GM21526 (cell line): Measurements from ENCODE around the gene TENT5A.

ENCODE experiments used
- ATAC-seq: cut with Tn5 transposase; IDR thresholded peaks from one replicate; pipeline ENCODE4 v1.9.1; 2021; ENCODE audit warnings: moderate library complexity; ENCODE audit not compliant: unreplicated experiment, low FRiP score

TENT5A gene

DNA sequence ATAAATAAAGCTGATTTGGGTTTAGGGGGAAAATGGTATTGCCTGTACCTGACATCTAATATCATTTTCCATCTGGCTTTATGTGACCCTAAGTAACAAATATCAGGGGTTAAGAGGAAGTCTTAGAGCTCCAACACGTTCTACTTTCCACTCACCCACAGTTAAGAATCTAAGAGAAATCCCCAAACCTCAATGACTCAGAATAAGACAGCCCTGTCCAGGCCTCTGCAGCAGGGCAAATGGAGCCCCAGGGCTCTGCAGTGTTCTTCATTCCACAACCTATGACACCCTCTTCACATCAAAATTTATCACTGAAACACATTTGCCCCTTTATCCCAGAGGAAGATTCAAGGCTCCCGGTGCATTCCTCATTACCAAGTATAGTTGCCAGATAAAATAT is 20.3 kb upstream of the TENT5A start:
- peak; percentile 98 for ATAC-seq

DNA sequence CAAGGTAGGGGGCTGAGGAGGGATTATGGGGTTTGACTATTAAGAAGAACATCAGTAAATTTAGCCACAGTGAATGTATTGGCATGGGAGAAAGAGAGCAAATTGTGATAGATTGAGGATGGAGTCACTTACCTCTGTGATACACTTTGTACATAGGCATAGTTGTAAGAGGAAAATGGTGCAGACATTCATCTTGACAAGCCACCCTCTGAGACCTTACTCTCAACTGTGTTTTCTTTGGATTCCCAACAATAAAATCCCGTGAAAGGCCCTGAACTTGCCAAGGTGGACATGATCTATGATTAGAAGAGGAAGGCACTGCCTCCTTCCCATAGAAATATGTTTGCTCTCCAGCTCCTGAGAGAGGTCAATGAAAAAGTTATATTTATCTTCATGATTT is 18.6 kb upstream of the TENT5A start:
- ATAC-seq = no peak

DNA sequence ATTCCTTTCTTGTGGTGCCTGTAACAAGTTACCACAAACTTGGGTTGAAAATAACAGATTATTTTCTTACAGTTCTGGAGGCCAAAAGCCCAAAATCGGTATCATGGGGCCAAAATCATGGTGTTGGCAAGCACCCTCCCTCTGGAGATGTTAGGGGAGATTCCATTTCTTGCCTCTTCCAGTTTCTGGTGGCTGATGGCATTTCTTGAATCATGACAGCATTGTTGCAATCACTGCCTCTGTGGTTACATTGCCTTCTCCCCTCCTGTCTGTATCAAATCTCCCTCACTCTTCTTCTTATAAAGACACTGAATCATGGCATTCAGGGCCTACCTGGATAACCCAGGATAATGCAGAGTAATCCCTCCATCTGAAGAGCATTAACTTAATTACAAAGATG is 17.9 kb upstream of the TENT5A start:
- no peak for ATAC-seq

DNA sequence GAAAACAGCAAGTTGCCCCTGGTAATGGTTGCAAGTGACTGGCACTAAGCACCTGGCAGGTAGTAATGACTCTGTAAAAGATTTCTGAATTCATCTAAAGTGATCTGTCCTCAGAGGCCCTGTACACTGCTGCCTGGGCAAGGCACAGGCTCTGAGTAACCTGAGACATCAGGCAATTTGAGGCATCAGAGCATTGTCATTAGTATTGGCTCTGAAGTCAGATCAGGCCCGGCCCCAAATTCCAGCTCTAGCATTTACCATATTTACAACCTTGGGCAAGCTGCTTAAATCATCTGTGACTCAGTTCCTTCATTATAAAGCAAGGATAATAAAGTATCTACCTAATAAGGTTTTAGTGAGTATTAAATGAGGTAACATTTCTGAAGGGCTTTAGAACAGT is 17.3 kb upstream of the TENT5A start:
- no peak for ATAC-seq

DNA sequence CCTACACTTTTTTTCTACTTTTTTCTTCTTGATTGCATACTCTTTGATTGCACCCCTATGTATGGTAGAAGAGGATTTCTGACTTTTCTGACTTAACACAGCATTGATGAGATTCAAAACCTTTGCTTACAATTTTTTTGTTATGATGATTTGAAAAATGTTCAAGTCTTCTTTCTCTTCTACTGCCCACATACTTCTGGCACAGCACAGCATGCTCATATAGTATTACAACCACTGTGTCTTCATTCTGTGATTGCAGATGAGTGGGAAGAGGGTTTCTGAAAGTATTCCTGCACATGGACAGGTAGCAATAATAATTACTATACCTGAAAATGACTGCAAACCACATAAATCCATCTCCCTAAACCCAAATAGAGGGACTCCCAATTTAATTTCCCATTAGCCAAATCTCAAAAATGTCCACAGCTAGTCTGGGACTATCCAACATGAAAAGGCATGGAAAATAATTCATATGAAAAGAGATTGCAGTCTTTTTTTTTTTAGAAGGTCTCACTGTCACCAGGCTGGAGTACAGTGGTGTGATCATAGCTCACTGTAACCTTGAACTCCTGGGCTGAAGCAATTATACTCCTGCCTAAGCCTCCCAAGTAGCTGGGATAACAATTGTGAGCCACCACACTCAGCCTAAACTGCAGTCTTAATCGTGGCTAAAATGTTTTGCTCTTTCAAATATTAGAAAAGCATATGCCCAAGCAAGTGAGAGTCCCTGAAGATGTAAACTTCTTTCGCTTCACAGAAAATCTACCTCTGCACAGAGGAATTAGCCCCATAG is 15.9 kb upstream of the TENT5A start:
- no peak for ATAC-seq

DNA sequence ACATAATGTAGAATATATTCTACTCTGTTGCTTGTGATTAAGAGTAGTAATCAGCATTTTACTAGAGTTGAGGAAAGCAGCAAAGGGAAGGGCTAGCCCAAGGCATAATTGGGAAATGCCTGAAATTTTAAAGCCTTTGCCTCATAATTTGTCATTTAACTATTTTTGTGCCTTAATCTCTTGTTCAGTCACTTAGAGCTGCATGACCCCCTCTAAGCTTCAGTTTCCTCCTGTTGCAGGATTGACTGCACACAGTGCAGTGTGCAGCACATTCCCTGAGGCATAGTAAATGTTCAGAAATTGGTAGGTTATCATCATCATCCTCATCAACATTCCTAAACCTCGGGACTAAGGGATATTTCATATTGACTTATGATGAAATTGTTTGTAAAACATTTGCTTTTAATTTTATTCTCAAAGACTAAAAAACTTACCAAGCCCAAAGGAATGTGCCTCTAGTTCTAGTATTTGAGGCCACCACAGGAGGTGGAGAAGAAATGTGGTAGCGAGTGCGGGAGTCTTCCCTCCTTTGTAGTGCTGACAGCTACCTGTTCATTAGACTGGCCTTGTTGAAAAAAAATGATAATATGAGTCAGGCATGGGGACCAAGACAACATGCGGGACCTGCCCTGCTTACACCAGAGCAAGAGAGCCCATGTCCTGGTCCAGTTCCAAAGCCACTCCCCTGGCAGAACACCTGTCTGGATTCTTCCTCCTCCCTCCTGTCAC is 14.8 kb upstream of the TENT5A start:
- ATAC-seq = no peak

DNA sequence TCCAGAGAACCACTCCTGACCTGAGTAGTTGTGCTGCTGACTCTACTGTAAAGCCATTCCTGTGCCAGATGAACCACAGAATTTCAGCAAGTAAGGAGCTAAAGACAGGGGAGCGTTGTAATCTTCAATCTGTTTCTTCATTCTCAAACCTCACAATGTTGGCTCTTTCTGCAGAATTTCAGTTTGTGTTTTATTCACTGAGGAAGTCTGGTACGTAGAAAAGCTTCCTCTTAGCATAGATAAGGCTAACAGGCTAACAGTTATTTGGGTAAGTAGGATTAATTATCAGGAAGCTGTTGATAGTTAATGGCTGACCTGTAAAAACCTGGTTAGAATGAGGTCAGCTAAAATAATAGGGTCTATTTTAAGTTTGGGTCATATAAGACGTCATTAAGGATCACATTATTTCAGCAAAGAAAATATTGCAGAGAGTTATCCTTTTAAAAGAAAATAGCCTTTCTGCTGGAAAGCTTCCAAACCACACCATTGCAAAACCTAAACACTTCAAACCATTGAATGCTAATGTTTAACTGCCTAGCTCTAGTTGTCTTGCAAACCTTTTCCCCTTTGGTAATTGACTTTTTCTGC is 14.1 kb upstream of the TENT5A start:
- no peak for ATAC-seq

DNA sequence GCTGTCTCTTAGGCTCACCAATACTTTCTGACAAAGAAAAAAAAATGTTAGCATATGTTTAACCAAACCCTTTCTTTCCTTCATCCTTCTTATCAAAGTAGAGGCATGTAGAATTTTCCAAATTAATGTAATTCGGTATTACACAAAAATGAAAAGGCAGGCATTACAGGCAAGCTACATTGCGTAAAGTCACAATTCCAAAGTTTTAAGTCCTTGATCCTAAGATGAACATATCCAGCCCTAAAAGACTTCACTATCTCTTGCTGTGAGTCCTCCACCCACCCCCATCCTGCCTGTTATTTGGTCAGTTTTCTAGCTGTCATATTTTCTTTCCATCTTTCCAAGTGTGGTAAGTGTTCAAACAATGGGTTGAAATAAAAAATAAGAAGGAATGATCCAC is 12.1 kb upstream of the TENT5A start:
- no peak for ATAC-seq

DNA sequence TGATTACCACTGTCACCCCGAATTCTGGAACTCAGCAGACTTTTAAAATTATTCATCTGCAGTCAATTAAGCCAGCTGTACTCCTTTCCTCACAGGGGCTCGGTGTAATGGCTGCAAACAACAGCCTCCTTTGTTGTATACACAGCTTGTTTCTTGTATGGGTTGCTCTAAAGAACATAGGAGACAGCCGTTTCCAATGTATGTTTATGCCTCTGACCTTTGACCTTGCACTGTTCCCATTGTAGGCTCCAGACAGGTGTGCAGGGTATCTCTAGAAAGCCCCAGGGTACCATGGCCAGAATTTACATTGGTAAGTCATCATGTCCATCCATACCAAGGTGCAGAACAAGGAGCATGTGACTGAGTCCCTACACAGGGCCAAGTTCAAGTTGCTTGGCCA is 11.5 kb upstream of the TENT5A start:
- ATAC-seq = no peak

DNA sequence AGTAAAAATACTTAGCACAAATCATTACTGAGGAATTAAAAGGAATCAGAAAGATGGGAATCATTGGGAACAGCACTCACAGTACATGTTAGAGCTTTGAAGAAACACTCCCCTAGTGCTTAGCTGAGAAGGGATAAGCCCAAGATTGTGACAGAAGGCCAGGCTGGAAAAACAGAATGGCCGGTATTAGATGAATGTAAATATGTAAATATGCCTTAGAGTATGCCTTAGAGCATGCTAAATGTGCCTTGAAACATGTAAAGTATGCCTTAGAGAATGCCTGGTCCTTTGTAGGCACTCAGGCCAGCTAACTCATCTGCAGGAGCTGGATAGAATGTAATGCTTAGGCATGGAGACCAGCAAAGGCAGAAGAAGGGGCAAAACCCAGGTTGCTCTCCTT is 10.6 kb upstream of the TENT5A start:
- no peak for ATAC-seq

DNA sequence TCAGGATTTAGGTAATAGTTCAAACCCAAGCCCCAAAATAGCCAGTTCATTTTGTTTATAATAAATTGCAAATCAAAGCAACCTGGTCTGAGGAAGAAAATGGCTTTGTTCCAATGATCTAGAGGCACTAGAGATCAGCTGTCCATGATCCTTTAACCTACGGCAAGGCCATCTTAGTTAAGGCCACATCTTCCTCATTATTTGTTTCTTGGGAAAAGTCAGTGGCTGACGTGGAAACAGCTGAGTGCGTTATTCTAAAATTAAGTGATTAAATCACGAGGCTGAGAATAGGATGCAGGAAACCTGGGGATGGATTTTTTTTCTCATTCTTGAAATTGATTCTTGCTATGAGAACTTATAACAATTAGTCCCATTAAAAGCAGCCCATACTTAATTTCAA is 10.1 kb upstream of the TENT5A start:
- ATAC-seq = no peak

DNA sequence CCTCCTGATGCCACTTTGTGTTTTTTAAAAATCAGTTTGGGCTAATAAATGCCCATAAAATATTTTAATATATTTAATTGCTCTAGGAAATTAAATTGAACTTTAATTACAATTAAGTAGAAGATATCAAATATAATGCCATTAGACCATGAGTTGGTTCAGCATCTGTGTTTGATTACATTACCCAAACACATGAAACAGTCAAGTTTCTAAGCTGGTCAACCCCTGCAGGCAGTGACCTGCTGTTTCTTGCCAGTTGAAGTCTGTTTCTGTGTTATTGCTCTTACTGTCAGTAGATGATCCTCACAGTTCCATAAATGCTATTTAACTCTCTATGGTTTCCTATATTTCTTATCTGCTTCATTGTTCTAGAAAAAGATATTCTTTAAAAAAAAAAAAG is 9.7 kb upstream of the TENT5A start:
- ATAC-seq = no peak

DNA sequence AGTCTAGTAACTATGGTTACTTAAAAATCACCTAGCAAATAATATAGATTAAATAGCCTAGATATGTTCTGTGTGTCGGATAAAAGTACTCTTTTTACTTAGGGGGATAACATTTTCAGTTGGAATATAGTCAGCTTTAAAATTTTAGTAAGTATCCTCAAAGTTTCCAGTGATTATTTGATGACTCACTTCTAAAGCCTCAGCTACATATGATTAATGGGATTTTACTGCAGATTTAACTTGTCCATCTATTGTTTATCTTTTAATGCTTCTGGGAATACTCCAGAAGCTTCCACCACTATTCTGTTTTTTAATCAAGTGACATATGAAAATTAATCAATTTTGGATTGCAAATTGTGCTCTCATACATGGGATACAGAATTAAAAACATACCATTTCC is 8.7 kb upstream of the TENT5A start:
- no peak for ATAC-seq

DNA sequence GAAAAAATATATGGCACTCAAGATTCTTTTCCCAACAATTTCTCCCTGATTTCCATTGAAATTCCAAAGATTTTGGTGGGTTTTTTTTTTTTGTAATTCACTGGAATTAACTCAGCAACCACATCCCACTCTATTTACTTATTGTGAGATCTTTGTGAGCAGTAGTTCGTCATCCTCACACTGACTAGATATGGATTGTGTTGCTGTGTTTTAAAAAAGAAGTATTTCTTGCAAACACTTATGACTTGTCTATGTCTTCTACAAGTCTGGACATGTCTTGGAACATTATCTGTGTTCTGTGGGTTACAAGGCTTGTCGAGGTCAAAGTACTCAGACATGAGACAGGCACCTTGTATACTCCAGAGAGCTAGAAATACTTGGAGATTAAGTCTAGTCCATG is 7.3 kb upstream of the TENT5A start:
- ATAC-seq = no peak

DNA sequence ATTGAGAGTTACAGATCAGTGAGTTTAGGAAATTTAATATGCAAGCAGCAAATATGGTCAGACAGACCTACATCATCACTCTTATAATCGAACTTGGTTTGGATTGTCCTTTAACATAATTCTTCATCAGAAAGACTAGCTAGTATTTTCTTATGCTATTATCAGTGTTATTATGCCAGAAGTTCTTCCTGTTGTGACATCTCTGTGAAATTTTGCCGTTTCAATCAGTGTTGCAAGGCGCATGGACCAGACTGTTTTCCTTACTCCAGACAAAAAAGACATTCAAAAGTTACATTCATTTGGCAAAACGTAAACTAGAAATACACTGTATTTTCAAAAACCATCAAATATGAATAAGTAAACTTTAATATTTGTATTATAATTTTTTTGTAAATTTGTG is 5.7 kb upstream of the TENT5A start:
- no peak for ATAC-seq

DNA sequence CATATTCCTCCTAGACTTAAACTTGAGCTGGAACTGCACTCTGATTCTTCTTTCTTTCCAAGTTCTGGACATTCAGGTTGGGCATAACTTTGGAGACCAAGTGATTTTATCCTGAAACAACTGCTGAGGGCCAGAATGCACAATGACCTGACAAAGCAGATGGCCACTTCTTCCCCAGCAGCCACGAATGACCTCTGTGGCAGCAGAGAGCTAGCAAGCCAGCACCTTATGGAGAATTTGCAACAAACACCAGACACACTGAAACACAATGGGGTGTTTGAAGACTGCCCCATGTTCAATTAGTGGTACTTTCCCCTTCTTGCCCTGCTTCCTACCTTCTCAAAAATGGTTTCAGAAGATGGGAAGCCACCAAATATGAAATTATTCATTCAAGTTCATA is 4.2 kb upstream of the TENT5A start:
- no peak for ATAC-seq

DNA sequence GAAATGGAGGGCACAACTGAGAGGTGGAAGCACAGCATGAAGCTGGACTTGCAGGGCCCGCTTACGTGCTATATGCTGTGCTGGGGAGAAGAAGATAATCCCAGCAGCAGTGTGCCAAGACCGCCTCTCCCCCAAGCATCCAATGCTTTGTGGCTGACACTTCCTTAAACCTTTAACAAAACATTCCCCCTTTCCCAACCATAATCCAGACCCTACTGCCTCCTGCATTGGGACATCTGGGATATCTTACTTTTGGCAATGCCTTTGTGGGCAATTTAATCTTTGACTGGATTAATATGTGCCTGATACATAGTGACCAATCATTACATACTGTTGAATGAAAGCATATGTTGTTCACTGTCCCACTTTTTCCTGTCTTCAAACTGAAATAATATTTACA is 3.1 kb upstream of the TENT5A start:
- ATAC-seq = no peak

DNA sequence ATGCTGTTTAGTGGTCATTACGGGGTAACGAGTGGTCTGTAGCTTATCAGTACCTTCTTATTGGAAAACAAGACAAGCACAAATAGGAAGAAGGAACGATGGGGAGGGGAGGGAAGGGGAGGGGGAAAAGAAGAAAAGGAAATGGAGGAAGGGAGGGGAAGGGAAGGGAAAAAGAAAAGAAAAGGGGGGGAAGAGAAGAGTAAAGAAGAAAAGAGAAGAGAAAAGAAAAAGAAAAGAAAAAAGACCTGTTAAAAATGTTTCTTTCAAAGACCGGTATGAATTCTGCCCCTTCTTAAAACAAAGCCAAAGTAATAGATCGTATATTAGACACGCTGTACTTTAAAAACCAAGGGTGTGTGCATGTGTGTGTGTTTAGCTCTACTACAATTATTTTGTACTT is 2.4 kb upstream of the TENT5A start:
- no peak for ATAC-seq

DNA sequence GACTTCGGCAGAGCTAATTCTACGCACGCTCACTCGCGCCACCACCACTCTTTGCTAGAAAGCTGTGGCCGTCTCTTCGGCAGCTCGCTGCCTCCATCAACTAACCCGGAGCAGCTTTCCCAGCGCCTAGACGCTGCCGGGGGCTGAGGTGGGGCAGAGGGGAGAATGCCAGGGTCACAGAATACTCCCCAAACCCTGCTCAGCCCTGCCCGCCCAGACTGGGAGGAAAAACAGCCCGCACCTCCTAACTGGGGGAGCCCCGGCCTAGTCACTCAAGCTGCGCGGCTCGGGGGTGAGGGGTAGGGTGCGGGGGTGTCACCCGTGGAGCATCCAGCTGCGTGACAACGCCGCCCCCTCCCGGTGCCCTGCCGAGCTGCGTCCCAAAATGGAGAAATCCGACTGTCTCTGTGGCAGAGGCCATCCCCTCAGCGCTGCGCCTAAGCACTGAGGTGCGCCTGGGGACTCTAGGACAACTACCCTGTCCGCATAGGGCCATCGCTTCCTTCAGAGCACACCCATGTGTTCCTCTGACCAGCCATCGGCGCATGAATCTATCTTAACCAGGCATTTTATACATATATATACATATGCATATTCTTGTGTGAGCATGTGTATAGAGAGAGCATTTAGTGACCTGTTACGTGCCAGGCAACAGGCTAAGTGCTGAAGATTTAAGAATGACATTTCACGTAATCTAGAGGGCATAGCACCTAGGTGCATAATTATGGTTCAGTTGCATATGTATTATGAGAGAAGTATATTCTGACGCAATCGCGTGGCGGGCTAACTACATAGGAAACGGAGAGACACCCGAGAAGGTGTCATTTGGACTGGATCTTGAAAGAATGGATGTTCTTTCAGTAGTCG is 1.5 kb upstream of the TENT5A start:
- ATAC-seq = peak; percentile 49

DNA sequence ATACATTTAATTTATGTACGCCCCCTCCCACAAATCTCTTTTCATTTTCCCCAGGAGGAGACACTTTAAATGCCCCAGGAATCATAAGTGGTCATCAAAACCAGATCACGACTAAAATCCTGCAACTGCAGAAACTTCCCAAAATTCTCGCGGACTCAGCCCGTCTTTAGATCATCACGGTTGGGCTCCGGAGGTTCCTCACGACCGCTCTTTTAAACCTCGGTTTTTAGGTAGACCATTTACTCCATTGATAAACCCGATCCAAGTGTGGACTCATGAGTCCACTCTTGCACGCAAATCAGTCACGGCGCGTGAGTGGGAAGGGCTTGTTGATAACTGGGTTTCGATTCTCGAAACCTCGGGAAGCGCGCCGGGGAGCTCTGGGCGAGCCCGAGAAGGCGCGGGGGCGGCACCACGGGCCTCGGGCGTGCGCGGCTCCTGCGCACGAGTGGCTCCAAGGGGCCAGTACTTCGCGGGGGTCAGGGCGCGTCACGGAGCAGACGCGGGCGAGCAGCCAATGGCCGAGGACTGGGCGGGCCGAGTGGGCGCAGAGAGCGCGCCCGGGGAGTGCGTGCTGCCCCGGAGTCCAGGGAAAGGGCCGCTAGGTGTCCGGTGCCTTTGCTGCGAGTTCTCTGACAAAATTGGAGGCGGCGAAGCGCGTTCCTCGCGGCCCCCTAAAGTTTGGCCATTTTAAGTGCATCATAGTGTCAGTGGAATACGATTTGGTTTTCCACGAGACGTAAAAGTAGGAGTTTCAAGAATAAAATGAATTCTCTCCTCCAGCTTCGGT is 635 bp upstream of the TENT5A start:
- peak; percentile 54 for ATAC-seq
